HG02884 (cell line): ENCODE results near the gene NPPC.
"Not testable (repeated sequence)": the region's sequence is repeated elsewhere in the genome, so short reads cannot be mapped to it uniquely, and the experiment has no call there.

ENCODE experiments used
- ATAC-seq: cut with Tn5 transposase; IDR thresholded peaks from one replicate; pipeline ENCODE4 v1.9.1; 2021; ENCODE audit warnings: mild to moderate bottlenecking, moderate library complexity; ENCODE audit not compliant: unreplicated experiment

NPPC gene, protein sequence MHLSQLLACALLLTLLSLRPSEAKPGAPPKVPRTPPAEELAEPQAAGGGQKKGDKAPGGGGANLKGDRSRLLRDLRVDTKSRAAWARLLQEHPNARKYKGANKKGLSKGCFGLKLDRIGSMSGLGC

DNA sequence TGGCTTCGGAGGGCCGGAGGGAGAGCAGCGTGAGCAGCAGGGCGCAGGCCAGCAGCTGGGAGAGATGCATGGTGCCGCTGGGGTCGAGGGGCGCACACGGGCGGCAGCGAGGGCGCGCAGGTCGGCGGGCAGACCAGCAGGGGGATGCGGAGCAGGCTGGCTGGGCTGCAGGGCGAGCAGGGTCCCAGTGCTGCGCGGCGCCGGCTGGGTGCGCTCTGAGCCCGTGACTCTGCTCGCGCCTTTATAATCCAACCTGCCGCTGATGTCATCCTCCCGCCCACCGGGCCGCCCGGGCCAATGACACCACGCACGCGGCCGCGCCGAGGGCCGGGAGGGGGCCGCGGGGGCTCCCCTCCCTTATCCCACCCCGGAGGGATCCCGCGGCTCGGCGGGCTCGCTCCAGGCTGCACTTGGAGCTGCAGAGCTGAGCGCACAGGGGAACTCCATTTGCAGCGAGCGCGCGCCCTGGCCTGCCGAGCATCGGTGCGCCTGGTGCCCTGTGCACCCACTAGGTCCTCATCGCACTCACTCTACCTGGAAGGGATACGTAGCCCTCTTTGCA lies at the start of gene NPPC:
NPPC (minus strand) TSS at position 217 of the 562 bp plus-strand sequence; CDS start at position 70, 147 bp downstream.
- peak; percentile 59 for ATAC-seq

DNA sequence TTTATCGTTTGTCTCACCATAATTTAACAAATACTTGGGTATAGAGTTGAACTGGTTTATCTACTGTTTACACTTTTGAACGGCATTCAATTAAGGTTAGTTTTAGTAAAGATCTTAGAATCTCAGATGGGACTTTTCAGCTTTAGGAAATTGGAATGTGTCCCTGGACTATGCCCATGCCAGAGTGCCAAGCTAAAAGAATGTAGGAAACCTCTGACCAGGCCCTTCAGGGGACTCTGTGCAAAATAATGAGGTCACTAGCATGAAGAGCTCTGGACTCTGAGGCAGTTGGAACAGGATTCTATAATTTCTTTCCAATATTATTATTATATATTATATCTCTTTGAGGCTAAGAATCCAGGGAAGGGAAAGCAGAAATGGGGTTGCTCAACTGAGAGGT lies 48.8 kb upstream of the NPPC start:
- no peak for ATAC-seq

DNA sequence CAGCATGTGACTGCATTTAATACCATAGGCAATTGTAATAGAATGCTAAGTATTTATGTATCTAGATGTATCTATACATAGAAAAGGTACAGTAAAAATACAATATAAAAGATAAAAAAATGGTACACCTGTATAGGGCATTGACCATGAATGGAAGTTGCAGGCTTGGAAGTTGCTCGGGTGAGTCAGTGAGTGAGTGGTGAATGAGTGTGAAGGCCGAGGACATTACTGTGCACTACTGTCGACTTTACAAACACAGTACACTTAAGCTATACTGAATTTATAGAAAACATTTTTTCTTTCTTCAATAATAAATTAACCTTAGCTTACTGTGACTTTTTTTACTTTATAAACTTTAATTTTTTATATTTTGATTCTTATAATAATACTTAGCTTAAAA lies 44.3 kb upstream of the NPPC start:
- no peak for ATAC-seq

DNA sequence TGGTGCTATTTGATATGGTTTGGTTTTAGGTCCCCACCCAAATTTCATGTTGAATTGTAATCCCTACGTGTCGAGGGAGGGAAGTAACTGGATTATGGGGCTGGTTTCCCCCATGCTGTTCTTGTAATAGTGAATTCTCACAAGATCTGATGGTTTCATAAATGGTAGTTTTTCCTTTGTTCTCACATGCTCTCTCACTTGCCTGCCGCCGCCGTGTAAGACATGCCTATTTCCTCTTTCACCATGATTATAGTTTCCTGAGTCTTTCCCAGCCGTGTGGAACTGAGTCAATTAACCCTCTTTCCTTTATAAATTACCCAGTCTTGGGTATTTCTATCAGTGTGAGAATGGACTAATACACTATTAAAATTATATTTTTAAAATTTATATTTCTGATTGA lies 42.6 kb upstream of the NPPC start:
- no peak for ATAC-seq

DNA sequence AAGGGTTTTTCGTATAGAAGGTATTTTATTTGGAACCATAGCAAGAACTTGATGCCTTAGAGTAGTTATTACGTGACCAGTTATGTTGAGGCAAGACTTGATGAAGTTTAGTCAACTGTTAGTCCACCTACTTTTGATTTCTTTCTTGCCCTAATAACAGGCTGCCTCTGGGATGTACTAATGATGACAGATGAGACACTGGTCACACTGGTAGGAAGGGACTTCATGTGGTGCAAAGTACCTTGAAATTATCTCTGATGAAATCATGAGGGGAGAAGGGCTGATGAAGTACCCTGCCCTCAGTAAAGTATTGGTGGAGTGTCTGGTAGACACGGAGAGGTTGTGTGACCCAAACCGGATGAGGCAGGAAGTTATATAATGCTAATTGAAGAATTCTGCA lies 40.7 kb upstream of the NPPC start:
- ATAC-seq = no peak

DNA sequence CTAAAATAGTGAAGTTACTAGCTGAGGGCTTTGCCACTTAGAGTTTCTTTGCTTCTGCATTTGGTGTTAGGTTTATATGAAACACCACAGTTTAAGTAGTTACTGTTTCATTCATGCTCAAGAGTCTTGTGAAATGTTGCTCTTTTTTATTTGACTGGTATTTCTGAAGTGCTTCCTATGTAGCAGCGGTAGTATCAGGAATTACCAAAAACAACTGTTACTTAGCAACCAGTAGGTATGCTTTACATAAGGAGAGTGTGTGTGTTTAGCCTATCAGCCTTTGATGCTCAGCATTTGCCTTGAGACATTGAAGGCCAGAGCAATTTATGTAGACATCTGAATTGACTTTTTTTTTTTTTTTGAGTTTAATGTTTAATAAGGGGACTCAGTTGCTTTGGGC lies 38.9 kb upstream of the NPPC start:
- ATAC-seq = no peak

DNA sequence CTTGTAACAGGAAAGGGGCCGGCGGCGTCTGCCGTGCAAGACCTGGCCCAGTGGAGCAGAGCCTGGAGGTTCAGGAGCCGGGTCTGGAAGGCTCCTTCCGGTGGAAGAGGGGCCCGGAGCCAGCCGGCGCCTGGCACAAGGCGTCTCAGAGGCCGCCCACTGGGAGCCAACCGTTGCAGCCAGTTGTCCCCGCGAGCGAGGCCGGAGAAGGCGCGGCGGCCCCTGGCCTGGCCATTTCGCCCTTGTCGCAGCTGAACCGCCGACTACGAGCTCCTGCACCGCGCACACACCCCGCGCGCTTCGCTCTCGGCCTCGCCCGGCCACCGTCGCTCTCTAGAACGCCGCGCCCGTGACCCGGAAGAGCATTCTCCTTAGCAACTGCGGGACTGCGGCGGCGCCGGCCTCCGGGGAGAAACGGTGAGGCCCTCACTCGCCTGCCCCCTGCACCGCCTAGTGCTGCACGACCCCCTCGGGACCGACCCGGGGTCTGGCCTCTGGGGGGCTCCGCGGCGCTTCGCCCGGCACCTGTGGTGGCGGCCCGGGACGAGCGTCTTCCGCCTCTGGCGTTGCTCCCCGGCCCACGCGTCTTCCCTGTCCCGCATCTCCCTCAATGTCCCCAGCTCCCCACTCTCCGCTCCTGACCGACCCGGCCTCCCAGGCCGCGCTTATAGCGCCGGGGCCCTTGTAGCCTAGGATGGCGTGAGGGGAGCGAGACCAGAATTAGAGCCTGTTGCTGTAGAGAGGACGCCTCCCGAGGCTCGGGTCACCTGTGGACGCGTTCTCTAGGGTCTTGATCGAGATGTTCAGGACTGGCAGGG lies 35.4 kb upstream of the NPPC start, which contains the start of gene DIS3L2:
DIS3L2 (plus strand) TSS at position 365 of the 818 bp plus-strand sequence. CDS start 53,215 bp downstream, outside the sequence.
- peak; percentile 85 for ATAC-seq

DNA sequence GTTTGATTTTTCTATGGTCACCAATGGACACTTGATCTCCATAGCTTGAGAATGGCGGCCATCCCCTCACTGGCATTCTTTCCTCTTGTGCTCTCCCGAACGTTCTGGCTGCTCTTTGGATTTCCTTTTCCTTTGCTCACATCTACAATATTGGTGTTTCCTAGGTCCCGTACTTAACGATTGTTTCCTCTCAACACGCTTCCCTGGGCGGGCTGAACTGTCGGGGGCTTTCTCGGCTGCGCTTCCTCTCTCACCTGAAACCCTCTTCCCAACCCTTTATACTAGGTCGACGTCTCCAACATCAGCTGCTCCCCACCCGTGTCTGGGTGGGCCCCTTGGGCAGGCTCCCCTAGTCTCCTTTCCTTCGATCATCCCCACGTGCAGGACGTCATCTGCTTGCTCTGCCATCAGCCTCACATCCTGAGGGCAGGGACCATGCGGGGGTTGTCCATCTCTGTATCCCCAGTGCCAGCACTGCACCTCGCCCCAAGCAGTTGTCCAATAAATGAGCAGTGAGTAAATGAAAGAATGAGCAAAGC lies 34.7 kb upstream of the NPPC start:
- ATAC-seq = no peak

DNA sequence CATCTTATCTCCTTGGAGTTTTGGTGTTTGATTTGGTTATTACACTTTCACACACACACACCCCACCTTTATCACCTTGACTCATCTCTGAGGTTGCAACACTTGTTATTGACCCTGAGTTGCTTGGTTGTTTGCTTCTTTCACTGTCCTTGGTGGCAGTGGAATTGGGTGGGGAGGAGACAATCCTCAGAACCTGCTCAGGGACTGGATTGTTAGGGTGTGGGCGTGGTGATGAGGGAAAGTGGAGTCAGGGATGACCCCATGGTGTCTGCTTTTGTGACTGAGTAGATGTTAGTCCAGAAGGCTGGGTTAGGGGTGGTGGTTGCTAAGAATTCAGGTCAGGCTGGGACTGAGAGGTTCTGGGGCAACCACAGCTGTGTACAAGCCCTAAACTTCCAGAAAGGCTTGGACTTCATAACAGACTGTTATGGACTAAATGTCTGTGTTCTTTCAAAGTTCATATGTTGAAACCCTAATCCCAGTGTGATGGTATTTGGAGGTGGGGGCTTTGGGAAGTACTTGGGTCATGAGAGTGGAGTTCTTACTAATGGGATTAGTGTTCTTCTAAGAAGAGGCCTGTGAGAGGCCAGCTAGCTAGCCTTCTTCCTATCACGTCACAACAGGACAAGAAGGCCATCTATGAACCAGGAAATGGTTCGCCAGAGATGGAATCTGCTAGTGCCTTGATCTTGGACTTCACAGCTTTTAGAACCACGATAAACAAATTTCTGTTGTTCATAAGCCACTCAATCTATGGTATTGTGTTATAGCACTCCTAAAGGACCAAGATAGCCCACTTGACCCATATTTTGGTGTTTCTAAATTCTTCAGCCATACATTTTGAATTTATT lies 31.9 kb upstream of the NPPC start:
- ATAC-seq = no peak

DNA sequence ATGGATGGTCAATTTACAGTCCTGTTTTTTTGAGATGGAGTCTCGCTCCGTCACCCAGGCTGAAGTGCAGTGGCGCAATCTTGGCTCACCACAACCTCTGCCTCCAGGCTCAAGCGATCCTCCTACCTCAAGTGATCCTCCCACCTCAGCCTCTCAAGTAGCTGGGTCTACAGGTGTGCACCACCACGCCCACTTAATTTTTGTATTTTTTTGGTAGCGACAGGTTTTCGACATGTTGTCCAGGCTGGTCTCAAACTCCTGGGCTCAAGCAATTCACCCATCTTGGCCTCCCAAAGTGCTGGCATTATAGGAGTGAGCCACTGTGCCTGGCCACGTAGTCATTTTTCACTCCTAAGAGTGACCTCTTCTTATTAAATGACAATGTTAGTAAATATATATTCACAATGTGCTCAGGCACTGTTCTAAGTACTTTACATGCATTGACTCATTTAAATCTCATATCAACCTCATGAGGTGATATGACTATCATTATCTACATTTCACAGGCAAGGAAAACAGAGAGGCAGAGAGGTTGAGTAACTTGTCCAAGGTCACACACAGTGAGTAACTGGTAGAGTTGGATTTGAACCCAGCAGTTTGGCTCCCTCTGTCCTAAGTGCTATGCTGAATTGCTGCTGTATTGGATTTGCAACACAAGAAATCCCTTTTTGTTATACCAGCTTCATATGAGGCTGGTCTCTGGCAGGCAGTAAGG lies 29.7 kb upstream of the NPPC start:
- no peak for ATAC-seq

DNA sequence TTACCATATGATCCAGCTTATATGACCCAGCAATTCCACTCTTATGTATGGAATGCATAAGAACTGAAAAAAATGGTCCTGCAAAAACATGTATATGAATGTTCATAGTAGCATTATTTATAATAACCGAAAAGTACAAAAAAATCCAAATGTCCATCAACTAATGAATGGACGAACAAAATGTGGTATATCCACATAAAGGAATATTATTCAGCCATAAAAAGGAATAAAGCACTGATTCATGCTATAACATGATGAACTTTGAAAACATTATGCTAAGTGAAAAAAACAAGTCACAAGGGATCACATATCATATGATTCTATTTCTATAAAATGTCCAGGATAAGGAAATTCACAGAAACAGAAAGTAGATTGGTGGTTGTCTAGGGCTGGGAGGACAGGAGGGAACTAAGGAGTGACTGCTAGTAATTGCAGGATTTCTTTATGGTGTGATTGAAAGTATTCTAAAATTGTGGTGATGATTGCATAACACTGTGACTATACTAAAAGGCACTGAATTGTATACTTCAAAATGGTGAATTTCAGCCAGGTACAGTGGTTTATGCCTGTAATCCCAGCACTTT lies 25.3 kb upstream of the NPPC start:
- ATAC-seq = no peak

DNA sequence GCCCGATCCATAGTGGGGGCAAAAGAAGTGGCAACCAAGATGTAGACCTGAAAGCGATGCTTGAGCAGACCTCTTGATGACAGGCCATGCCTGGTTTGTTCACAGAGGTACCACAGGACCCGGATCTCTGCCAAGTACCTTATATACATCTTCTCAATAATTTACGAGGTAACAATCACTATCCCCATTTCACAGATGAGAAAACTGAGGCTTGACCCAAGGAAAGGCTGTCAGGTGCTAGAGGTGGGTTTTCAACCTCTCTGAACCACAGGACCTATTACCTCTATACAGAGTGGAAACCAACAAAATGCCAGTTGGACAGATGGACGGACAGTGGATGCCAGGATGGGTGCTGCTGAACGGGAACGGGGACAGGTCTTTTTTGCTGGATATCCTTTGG lies 21.5 kb upstream of the NPPC start:
- ATAC-seq = no peak

DNA sequence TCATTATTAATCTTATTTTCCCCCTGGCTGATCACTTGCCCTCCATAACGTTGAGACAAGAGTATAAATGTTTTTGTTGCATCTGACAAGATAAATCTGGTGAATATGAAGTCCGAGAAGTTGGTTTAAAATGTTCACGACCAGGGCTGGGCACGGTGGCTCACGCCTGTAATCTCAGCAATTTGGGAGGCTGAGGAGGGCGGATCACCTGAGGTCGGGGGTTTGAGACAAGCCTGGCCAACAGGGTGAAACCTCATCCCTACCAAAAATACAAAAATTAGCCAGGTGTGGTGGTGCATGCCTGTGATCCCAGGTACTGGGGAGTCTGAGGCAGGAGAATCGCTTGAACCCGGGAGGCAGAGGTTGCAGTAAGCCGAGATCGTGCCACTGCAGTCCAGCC lies 20.9 kb upstream of the NPPC start:
- not testable (repeated sequence) for ATAC-seq

DNA sequence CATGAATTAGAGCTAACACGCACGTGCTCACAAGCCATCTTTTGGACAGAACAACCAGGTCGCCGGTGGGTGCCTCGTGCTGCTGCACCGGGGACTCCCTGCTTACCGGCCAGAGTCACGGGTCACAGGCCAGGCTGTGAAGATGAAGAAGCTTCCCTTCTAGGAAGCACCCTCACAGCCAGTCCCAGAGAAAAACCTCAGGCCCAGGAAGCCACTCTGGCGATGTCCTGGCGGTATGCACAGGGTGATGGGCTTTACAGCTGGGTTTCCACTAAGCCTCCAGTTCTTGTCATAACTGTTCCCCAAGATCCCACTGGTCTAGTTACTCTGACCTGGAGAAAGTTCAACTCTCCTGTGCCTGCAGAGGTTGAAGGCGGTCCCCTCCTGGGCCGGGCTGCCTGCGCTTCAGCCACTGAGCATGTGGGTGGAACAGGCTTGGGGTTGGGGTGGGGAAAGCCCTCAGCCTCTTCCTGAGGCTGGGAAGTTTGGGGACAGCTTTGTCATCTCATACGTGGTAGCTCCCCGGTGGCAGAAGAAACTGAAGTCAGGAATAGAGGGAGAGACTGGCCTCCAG lies 20.1 kb upstream of the NPPC start:
- no peak for ATAC-seq

DNA sequence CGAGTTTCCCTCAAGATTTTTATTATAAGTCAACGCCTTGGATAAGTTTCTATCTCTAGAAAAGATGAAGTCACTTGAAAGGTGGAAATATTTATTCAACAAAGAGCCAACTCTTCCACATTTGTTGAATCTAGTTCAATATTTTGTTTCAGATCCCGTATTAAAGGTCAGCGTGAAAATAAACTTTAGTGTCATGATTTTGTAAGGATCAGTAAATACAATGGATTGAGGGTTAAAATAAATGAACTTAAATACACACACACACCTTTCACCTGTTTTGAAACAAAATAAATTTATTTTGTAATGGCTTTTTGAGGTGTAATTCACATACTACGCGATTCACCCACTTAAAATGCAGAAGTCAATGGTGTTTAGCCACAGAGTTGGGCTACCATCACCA lies 16.0 kb upstream of the NPPC start:
- no peak for ATAC-seq

DNA sequence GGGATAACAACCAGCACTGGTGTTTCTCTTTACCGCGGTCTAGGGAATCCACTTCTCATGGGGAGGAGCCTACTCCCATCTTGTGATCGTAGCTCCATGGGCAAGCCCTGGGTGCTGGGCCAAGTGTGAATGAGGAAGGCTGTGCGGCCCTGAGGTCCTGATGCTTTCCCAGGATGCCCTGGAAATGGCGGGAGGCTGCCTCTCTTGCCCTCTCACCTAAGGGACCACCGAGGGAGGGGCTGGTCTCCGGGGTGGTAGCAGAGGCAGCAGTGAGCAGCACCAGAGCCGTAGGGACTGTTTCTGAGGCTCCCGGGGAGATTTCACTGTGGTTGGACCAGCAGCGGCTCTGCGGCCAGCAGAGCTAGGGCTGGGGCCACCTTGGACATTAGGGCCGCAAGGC lies 15.5 kb upstream of the NPPC start:
- no peak for ATAC-seq

DNA sequence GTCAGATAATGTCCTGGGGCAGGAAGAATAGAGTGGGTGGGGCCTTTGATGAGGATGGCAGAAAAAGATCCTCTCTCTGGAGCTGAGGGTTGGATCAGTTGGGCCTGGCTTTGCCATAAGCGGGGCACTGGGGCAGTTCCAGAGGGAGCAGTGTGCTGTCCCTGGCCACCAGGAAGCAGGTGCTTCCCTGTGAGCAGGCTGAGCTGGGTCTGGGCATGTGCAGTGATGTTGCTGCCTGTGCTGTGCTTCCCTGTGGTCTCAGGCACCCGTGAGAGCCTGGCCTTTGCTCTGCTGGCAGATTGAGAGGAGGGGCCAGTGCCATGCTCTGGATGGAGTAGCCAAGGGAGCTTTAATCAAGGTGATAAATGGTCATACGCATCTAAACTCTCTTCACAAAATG lies 14.6 kb upstream of the NPPC start:
- no peak for ATAC-seq

DNA sequence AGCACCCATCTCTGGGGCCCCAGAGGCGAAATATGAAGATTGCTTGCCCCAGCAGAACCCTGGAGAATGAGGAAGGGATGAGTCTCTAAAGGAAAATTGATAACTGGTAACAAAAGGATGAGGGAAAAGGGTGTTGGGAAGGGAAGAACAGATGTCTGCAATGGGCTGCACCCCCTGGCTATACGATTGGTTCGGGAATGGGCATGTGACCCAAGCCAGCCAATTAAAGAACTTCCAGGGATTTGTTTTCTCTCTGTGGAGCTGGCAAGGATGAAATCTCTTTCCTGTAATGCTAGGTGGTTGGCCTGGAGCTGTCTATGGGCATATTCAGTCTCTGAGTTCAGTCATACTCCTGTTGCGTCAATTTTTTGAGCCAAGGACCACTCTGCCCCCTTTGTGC lies 12.8 kb upstream of the NPPC start:
- no peak for ATAC-seq

DNA sequence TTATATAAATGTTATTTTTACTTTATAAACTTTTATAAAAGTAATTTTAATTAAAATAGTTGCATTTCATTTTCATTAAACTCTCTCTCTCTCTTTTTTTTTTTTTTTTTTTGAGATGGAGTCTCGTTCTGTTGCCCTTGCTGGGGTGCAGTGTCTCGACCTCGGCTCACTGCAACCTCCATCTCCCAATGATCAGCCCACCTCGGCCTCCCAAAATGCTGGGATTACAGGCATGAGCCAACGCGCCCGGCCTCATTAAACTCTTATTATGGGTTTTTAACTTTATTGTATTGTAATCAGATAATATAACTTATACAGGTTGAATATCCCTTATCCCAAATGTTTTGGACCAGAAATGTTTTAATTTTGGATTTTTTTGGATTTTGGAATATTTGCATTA lies 10.9 kb upstream of the NPPC start:
- ATAC-seq = no peak

DNA sequence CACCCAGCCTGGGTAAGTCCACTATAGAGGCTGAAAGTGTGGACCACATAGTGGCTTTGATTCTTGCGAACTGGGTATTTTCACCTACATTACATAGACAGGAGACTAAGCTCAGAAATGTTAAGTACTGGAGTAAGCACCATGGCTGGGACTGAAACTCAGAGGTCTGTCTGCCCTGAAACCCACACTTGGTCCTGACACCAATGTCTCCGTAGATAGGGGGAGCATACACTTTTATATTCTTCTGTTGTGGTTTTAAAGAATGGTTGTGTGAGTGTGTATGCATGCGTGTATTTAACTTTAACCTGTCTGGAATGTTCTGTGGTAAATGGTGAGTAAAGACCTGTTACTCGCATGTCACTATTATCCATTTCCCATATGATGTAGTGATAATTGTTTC lies 10.3 kb upstream of the NPPC start:
- no peak for ATAC-seq
